Measurements from ENCODE around the gene INSRR. TPM values are rescaled to one million over a fixed set of nuclear protein-coding genes. Genes with fewer than 3 reads are reported as not detected.

The INSRR gene
- total and polyA plus RNA-seq, 2 of the 8 experiments (the other 6 are each of a cell fraction or from before 2014, with no cell fraction given) = 0.02 TPM; not detected in 1

GRCh38 chr1:156794506-156795373, 64.2 kb downstream of the INSRR start:
- H2BK12ac ChIP-seq (ENCODE audit: low read depth, low read length) = no peak overlapping the region
- FAIRE-seq (no peak), DNase-seq (ENCODE audit: low read depth in 1 of 2, low spot score in 2 of 2) (no peak)
- H3K4me3 ChIP-seq (ENCODE audit: extremely low read depth in 1 of 4, insufficient read depth in 2 of 4, low read depth in 3 of 4, low read length in 4 of 4) = no peak overlapping the region
- H3K56ac ChIP-seq (replicated peaks; ENCODE audit: insufficient read length, low read depth, low read length) = no peak overlapping the region
- peaks cover 3% of the 10 kb centered on the region for H3K79me1 ChIP-seq (ENCODE audit: low read depth, low read length)
- H2BK20ac ChIP-seq (ENCODE audit: low read length) = no peak overlapping the region
- no peaks in the 10 kb centered on the region for H3K4me1 ChIP-seq (replicated peaks in 1 of 4; ENCODE audit: control insufficient read depth in 3 of 4, insufficient read depth in 4 of 4, low read length in 3 of 4)
- H3K36me3 ChIP-seq (ENCODE audit: control insufficient read depth in 2 of 4, insufficient read depth in 4 of 4, low read length in 3 of 4) = peaks cover 28 to 77% (median 63%) of the 10 kb centered on the region in 4 experiments
- no peak overlapping the region for H2BK15ac ChIP-seq (ENCODE audit: low read length)
- no peak overlapping the region for H3K9ac ChIP-seq (replicated peaks in 1 of 4; ENCODE audit: extremely low read depth in 1 of 4, low read depth in 3 of 4, low read length in 3 of 4)
- POLR2A ChIA-PET (ENCODE audit: partially characterized antibody) = interaction anchor here (1.5 kb wide), 1 partner anchor 10 kb away, joined by 4 read pairs; no protein-coding TSS in a partner anchor
- H3K79me2 ChIP-seq (ENCODE audit: control insufficient read depth in 1 of 2, insufficient read depth in 2 of 2, low read length in 2 of 2) = no peaks in the 10 kb centered on the region
- H3K4me2 ChIP-seq (ENCODE audit: insufficient read depth in 1 of 2, low read depth in 2 of 2, low read length in 2 of 2) = no peak overlapping the region
- H3K23me2 ChIP-seq (ENCODE audit: low read depth, low read length) = 0 out of 2 replicates have a peak, but pooled peaks cover 2% of the 10 kb centered on the region
- no peaks in the 10 kb centered on the region for H3K27me3 ChIP-seq (replicated peaks in 1 of 4; ENCODE audit: control insufficient read depth in 3 of 4, extremely low read depth in 1 of 4, insufficient read depth in 3 of 4, low read length in 3 of 4)
- H3K23ac ChIP-seq (ENCODE audit: insufficient read length) = no peak overlapping the region
- no peak overlapping the region for H3K18ac ChIP-seq (ENCODE audit: extremely low read depth, low read length)
- CTCF ChIA-PET (ENCODE audit: partially characterized antibody) = interaction anchor here (0.6 to 31.8 kb wide), 16 partner anchors 8 to 127 kb away, joined by 3 to 491 read pairs (median 8); partner anchors contain the start of genes INSRR, ISG20L2, METTL25B and NTRK1
- H2AK5ac ChIP-seq (ENCODE audit: low read depth, low read length) = no peak overlapping the region
- no peak overlapping the region for H4K5ac ChIP-seq (ENCODE audit: insufficient read length, low read depth, low read length)
- no peak overlapping the region for H2BK120ac ChIP-seq (replicated peaks; ENCODE audit: low read depth, low read length)
- H4K91ac ChIP-seq (replicated peaks; ENCODE audit: insufficient read length, low read length) = no peak overlapping the region
- H4K8ac ChIP-seq (ENCODE audit: extremely low read depth, insufficient read depth, low read length) = no peak overlapping the region
- no peak overlapping the region for H3K4ac ChIP-seq (replicated peaks; ENCODE audit: insufficient read length, low read depth, low read length)
- H3K14ac ChIP-seq (ENCODE audit: insufficient read length) = no peak overlapping the region
- H3K9me3 ChIP-seq (ENCODE audit: insufficient read depth in 2 of 2, low read depth in 1 of 2, low read length in 1 of 2) = no peaks in the 10 kb centered on the region
- H4K20me1 ChIP-seq (replicated peaks in 1 of 2; ENCODE audit: control insufficient read depth in 1 of 2, insufficient read depth in 2 of 2, low read length in 2 of 2) = peaks cover 3 to 12% of the 10 kb centered on the region in 2 experiments
- WGBS, 2 experiments (ENCODE audit: extremely low coverage in 1 of 2, insufficient coverage in 1 of 2, insufficient read length in 1 of 2, insufficient replicate concordance in 2 of 2, low coverage in 1 of 2, low lambda C conversion rate in 2 of 2, missing lambda C conversion rate in 1 of 2) = 87% methylated on average over 7 of the region's 7 CpGs; no CpG with 5 or more reads in 1 of the 2 experiments
- no peak overlapping the region for H3K27ac ChIP-seq (ENCODE audit: low read depth, low read length)
- no peak overlapping the region for H2BK5ac ChIP-seq (ENCODE audit: low read depth, low read length)
- H2AFZ ChIP-seq (ENCODE audit: low read length) = no peak overlapping the region
- no peak for TF ChIP-seq JUN (IDR thresholded peaks at IDR 0.05; ENCODE audit: low read depth, low read length)
- no peak for TF ChIP-seq ZNF274 (IDR thresholded peaks at IDR 0.05; ENCODE audit: borderline replicate concordance, extremely low read depth, low read length)
- TF ChIP-seq CBX8 (IDR thresholded peaks at IDR 0.05; ENCODE audit: borderline replicate concordance, low read depth, low read length) = no peak
- no peak for TF ChIP-seq NRF1 (IDR thresholded peaks at IDR 0.05; ENCODE audit: low read depth, low read length)
- TF ChIP-seq ATF2 (IDR thresholded peaks at IDR 0.05; ENCODE audit: low read length) = no peak
- TF ChIP-seq TEAD4 (IDR thresholded peaks at IDR 0.05; ENCODE audit: low read depth, low read length) = no peak
- TF ChIP-seq KDM4A (IDR thresholded peaks at IDR 0.05; ENCODE audit: low read depth, low read length, severe bottlenecking) = no peak
- TF ChIP-seq CREB1 (IDR thresholded peaks at IDR 0.05) = no peak
- TF ChIP-seq ATF3 (IDR thresholded peaks at IDR 0.05; ENCODE audit: insufficient read depth, low read depth, low read length) = no peak
- TF ChIP-seq PHF8 (conservative IDR thresholded peaks at IDR 0.05; ENCODE audit: low read depth, low read length) = no peak
